SIG-M5 treated with dmso at 0.1 percent for 504 hours (cell line): ENCODE results near the gene CLTCL1.
A peak's percentile ranks its signal among the peaks of the same experiment; 100 is the strongest.

Experiments used
- DNase-seq: peaks from one replicate; lab custom pipeline; 2025; ENCODE audit not compliant: unreplicated experiment; lab: John Stamatoyannopoulos, UW

CLTCL1 gene

GRCh38 chr22:19197997-19198865 lies 93.3 kb downstream of the CLTCL1 start:
- DNase-seq, result no peak

- no peak for DNase-seq
These were observed 94.5 kb downstream of the CLTCL1 start for GRCh38 chr22:19196841-19197612.

GRCh38 chr22:19195796-19196731 lies 95.5 kb downstream of the CLTCL1 start:
- no peak for DNase-seq

GRCh38 chr22:19194766-19195536 lies 96.6 kb downstream of the CLTCL1 start:
- DNase-seq, result no peak

- DNase-seq, result no peak
These were observed 97.6 kb downstream of the CLTCL1 start for GRCh38 chr22:19193879-19194278.

GRCh38 chr22:19187716-19188563 lies 103.6 kb downstream of the CLTCL1 start:
- no peak for DNase-seq

DNA sequence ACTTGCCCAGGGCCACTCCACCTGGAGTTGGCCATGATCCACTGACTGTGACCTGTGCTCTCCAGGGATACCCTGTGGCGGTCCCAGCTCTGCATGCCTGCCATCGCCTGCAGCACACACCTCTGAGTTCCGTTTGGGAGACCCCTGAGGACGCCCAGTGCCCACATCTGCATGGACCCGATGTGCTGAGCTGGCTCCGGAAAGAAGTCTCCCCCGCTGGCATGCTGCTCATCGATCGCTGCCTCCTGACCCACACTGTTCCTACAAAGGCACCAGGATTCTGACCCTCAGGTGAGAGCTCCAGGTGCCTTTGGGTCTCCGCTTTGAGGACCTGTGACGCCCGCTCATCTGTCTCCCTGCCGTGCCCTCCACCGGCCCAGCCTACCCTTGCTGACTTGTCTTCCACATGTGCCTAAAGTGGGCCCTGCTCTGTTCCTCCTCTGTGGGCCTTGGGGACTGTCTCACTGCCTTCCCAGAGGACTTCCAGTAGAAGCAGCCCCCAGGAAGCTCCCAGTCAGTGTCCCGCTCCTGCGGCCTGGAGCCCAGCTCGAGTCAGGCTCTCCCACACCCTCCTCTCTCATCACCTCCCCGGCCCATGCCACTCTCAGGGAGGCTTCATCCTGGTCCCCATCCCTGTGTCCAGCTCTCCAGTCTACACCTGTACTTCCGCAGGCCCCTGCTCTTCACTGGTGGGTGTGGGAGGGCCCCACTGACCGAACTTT lies 107.1 kb downstream of the CLTCL1 start:
- no peak for DNase-seq

- no peak for DNase-seq
These were observed 108.3 kb downstream of the CLTCL1 start for GRCh38 chr22:19183216-19183615.

GRCh38 chr22:19182472-19183157 lies 108.9 kb downstream of the CLTCL1 start:
- no peak for DNase-seq

GRCh38 chr22:19181786-19182471 lies 109.6 kb downstream of the CLTCL1 start:
- DNase-seq, result no peak

- DNase-seq, result no peak
These were observed 110.6 kb downstream of the CLTCL1 start for GRCh38 chr22:19180740-19181410.

DNA sequence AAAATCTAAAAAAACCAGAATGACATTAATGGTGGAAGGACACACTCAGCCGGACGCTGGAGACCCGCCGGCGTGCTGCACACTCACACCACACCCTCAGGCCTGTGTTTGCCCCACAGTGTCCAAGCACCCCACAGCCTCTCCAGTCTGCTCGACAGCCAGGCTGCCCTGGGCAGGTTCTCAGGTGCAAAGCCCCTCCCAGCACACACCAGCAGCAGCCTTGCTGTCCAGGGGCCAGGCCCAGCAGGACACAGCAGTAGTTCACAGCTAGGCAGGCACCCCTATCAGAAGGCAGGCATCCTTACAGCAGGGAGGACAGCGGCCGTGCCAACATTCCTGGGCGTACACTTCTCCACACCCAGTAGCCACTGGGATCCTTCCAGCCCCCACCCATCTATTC lies 111.3 kb downstream of the CLTCL1 start:
- DNase-seq, result no peak

DNA sequence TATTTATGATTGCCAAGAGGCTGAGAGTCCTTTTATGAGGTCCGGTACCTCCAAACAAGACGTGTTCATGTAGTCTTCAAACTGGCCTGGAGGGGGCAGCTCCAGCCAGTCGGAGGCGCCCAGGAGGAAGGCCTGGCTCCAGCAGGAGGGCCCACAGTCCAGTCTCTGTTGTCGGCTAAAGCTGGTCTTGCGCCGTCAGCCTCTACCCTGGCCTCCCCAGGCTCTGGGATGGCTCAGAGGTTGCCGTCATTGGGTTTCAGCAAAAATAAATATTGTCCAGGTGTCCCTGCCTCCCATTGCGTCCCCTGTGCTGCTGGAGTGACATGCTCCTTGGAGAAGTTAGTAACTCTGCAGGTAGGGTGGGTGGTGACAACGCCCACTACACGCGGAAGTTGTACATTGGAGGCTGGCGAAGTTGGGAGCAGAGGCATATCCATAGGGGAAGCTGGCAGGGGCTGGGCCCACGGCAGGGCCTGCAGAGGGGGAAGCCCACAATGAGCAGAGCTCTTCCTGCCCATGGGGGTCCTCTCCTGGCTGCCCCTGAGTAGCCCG lies 111.9 kb downstream of the CLTCL1 start:
- peak; percentile 70 for DNase-seq

DNA sequence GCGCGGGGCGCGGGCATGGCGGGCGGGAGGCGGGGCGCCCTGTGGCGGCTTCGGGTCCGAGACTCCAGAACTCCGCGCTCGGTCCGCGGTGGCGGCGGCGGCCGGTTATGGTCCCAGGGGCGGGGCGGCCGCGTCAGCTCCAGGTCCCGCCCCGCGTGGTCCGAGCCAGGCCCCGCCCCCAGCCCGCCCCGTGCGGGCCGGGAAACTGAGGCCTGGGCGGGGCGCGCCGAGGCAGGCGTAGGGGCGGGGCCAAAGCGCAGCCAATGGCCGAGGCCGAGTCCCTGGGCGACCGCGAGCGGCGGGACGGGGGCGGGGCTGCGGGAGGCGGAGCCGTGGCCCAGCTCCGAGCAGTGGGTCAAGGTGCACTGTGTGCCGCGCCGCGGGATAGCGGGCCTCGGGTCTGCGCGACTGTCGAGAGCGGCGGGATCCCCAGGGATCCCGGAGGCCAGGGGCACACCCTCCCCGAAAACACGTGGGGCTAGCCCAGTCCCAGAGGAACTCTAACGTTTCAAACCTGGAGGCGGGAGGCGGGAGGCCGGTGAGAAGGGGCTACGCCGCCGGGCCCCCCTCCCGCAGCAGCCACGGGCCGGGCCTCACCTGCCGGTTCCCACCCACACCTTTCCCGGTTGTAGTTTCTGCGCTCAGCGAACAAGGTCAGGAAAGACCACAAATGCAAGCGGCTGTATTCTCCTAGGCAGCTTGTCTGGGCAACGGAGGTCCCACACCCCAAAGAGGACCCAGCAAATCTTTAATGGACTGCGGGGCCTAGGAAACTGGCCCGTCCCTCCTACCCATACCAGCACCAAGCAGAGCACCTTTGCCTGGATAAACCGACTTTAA lies 112.6 kb downstream of the CLTCL1 start, which contains the start of gene SLC25A1:
Gene SLC25A1 (minus strand): TSS at position 80 of the 840 bp plus-strand sequence. CDS start 63 bp downstream, at position 17.
- DNase-seq, result peak; percentile 76

GRCh38 chr22:19178065-19178656 lies 113.4 kb downstream of the CLTCL1 start:
- peak; percentile 36 for DNase-seq
